IMR-90 (cell line): ENCODE data around the gene SKAP1. TPM values are rescaled to one million over a fixed set of nuclear protein-coding genes. Genes with fewer than 3 reads are reported as not detected.

Experiments used
- ATAC-seq: fragments of 200-7000 bp; cut with Tn5 transposase; 2 replicates; pipeline ENCODE4 v1.9.1; 2020; ENCODE audit warnings: low read depth, mild to moderate bottlenecking, moderate library complexity
- BruUV-seq: library from RNA; stranded (reverse); fragments of 400-500 nt; replicated peaks from 2 replicates; lab custom pipeline; 2021; lab: Mats Ljungman, UMichigan
- CTCF ChIA-PET: fragments of 300-600 bp; formaldehyde crosslinking; extraction: SDS; loops from one replicate; lab custom pipeline; 2021; ENCODE audit warnings: antibody characterized with exemption; lab: Yijun Ruan, JAX
- POLR2A ChIA-PET: fragments of 300-600 bp; sonication (Branson Sonifier 250); formaldehyde crosslinking; loops from one replicate; lab custom pipeline; 2022; ENCODE audit warnings: antibody characterized with exemption; ENCODE audit not compliant: unreplicated experiment; lab: Charles Lee
- DNase-seq: peaks from one replicate; pipeline ENCODE4 v3.0.0; 2013
- H2AFZ ChIP-seq: replicated peaks from 2 replicates; pipeline ENCODE3; 2013; ENCODE audit warnings: low read length, mild to moderate bottlenecking; ENCODE audit not compliant: poor library complexity
- H2AK5ac ChIP-seq: 2 replicates; pipeline ENCODE4 v1.6.1; 2013; ENCODE audit warnings: low read depth, low read length, inconsistent platforms
- H2AK9ac ChIP-seq: replicated peaks from 2 replicates; pipeline ENCODE3; 2013; ENCODE audit warnings: mild to moderate bottlenecking, low read depth, low read length, moderate library complexity; ENCODE audit not compliant: poor library complexity
- H2BK120ac ChIP-seq: 2 replicates; pipeline ENCODE4 v1.6.1; 2013; ENCODE audit warnings: low read depth, low read length, inconsistent platforms
- H2BK15ac ChIP-seq: 3 replicates; pipeline ENCODE4 v1.6.1; 2013; ENCODE audit warnings: low read depth, low read length, inconsistent platforms
- H2BK20ac ChIP-seq: 2 replicates; pipeline ENCODE4 v1.6.1; 2013; ENCODE audit warnings: low read depth, mild to moderate bottlenecking, inconsistent platforms, low read length, moderate library complexity
- H2BK5ac ChIP-seq: 2 replicates; pipeline ENCODE4 v1.6.1; 2013; ENCODE audit warnings: mild to moderate bottlenecking, low read depth, low read length, inconsistent platforms; ENCODE audit not compliant: poor library complexity, severe bottlenecking
- H3K14ac ChIP-seq: replicated peaks from 2 replicates; pipeline ENCODE4 v1.6.1; 2013; ENCODE audit warnings: low read depth, low read length, inconsistent platforms
- H3K18ac ChIP-seq: 2 replicates; pipeline ENCODE4 v1.6.1; 2013; ENCODE audit warnings: low read depth, low read length, control low read depth
- H3K23ac ChIP-seq: 2 replicates; pipeline ENCODE4 v1.6.1; 2013; ENCODE audit warnings: low read depth, low read length, inconsistent platforms
- H3K27ac ChIP-seq: 2 replicates; pipeline ENCODE4 v1.5.1; 2013; ENCODE audit warnings: mild to moderate bottlenecking, control low read depth, low read length; ENCODE audit not compliant: insufficient read depth
- H3K27me3 ChIP-seq: 2 replicates; pipeline ENCODE4 v1.6.1; 2013; ENCODE audit warnings: low read length; ENCODE audit not compliant: control insufficient read depth, insufficient read depth
- H3K36me3 ChIP-seq: 2 replicates; pipeline ENCODE4 v1.6.1; 2013; ENCODE audit warnings: low read length, mixed read lengths; ENCODE audit not compliant: control insufficient read depth, insufficient read depth
- H3K4ac ChIP-seq: 2 replicates; pipeline ENCODE4 v1.6.1; 2013; ENCODE audit warnings: low read depth, low read length, inconsistent platforms
- H3K4me1 ChIP-seq: 2 replicates; pipeline ENCODE4 v1.6.1; 2013; ENCODE audit warnings: low read length, mixed read lengths; ENCODE audit not compliant: control insufficient read depth, insufficient read depth
- H3K4me2 ChIP-seq: 2 replicates; pipeline ENCODE4 v1.6.1; 2013; ENCODE audit warnings: low read depth, mild to moderate bottlenecking, control low read depth, low read length, moderate library complexity
- H3K4me3 ChIP-seq: 2 replicates; pipeline ENCODE4 v1.5.1; 2013; ENCODE audit warnings: low read depth, mild to moderate bottlenecking, control low read depth, low read length, moderate library complexity; ENCODE audit not compliant: insufficient read depth
- H3K56ac ChIP-seq: 2 replicates; pipeline ENCODE4 v1.6.1; 2013; ENCODE audit warnings: low read length, inconsistent platforms; ENCODE audit not compliant: insufficient read depth; ENCODE audit errors: extremely low read depth
- H3K79me1 ChIP-seq, 2 experiments: 2 replicates each; pipeline ENCODE4 v1.6.1; 2013; ENCODE audit warnings: low read length in 2 of 2, inconsistent platforms in 1 of 2, low read depth in 1 of 2
- H3K9ac ChIP-seq: 2 replicates; pipeline ENCODE4 v1.6.1; 2013; ENCODE audit warnings: low read depth, low read length, control low read depth
- H3K9me1 ChIP-seq: 2 replicates; pipeline ENCODE4 v1.6.1; 2013; ENCODE audit warnings: low read length, inconsistent platforms; ENCODE audit not compliant: insufficient read depth
- H3K9me3 ChIP-seq: 2 replicates; pipeline ENCODE4 v1.6.1; 2013; ENCODE audit warnings: low read length; ENCODE audit not compliant: control insufficient read depth, insufficient read depth
- H4K20me1 ChIP-seq: 2 replicates; pipeline ENCODE4 v1.6.1; 2013; ENCODE audit warnings: low read length, inconsistent platforms; ENCODE audit not compliant: insufficient read depth
- H4K5ac ChIP-seq: 2 replicates; pipeline ENCODE4 v1.6.1; 2013; ENCODE audit warnings: mild to moderate bottlenecking, low read depth, low read length, control low read depth
- H4K8ac ChIP-seq, 2 experiments: 2 replicates each; pipeline ENCODE4 v1.6.1; 2013; ENCODE audit warnings: low read depth in 2 of 2, low read length in 2 of 2, control low read depth in 1 of 2, inconsistent platforms in 1 of 2
- H4K91ac ChIP-seq: 2 replicates; pipeline ENCODE4 v1.6.1; 2013; ENCODE audit warnings: low read depth, low read length, inconsistent platforms; ENCODE audit not compliant: insufficient read depth
- BHLHE40 ChIP-seq: fragments of 150-350 bp; IDR thresholded peaks from 2 replicates; pipeline ENCODE4 v1.6.1; 2016; ENCODE audit warnings: mild to moderate bottlenecking, low read depth, low read length
- CEBPB ChIP-seq: IDR thresholded peaks from 2 replicates; pipeline ENCODE4 v1.6.1; 2012; ENCODE audit warnings: low read depth, low read length, improper control_type of control experiment
- FOS ChIP-seq: fragments of 150-350 bp; IDR thresholded peaks from 2 replicates; pipeline ENCODE4 v1.6.1; 2016; ENCODE audit warnings: low read depth, low read length
- MAFK ChIP-seq: IDR thresholded peaks from 2 replicates; pipeline ENCODE4 v1.6.1; 2012; ENCODE audit warnings: low read depth, low read length, improper control_type of control experiment
- MXI1 ChIP-seq: IDR thresholded peaks from 2 replicates; pipeline ENCODE4 v1.6.1; 2012; ENCODE audit warnings: low read depth, mild to moderate bottlenecking, low read length, moderate library complexity, borderline replicate concordance
- NFE2L2 ChIP-seq: fragments of 150-350 bp; IDR thresholded peaks from 2 replicates; pipeline ENCODE4 v1.6.1; 2016; ENCODE audit warnings: low read depth, mild to moderate bottlenecking, low read length
- POLR2A ChIP-seq: IDR thresholded peaks from 2 replicates; pipeline ENCODE4 v1.6.1; 2012; ENCODE audit warnings: mild to moderate bottlenecking, low read depth, low read length
- RAD21 ChIP-seq: IDR thresholded peaks from 2 replicates; pipeline ENCODE4 v1.6.1; 2012; ENCODE audit warnings: low read length, improper control_type of control experiment
- SMC3 ChIP-seq: fragments of 150-350 bp; IDR thresholded peaks from 2 replicates; pipeline ENCODE4 v1.6.1; 2016; ENCODE audit warnings: low read depth, mild to moderate bottlenecking, antibody characterized with exemption, low read length, moderate library complexity
- WGBS, 2 experiments: methylation state at CpG; one replicate each; pipeline versions ENCODE4 v1.1.5 to v1.1.7; 2013; ENCODE audit warnings: missing lambda C conversion rate in 2 of 2; ENCODE audit not compliant: insufficient read length in 1 of 2; ENCODE audit errors: extremely low coverage in 2 of 2; 5-methylcytosine and 5-hydroxymethylcytosine counted together
- dilution Hi-C: fragments of 300-500 bp; cut with HindIII; formaldehyde crosslinking; loops from one replicate; pipeline ENCODE4 v1.14.3; 2018; ENCODE audit warnings: low sequenced_read_pairs; ENCODE audit not compliant: unreplicated experiment
- in situ Hi-C: fragments of 300-500 bp; cut with MboI; formaldehyde crosslinking; loops from 3 replicates; pipeline ENCODE4 v1.14.3; 2019; ENCODE audit warnings: low sequenced_read_pairs, inconsistent platforms, mixed read lengths
- intact Hi-C: fragments of 100-400 bp; cut with micrococcal nuclease; formaldehyde crosslinking; loops from 2 replicates; pipeline ENCODE4 v1.10.0; 2022
- polyA plus RNA-seq, 3 experiments: library from polyadenylated mRNA; depleted of rRNA; stranded (reverse); fragments of >200 nt; gene quantifications; 2 replicates each; pipeline ENCODE4 v1.2.3, GENCODE V29; 2012; ENCODE audit warnings: low replicate concordance in 1 of 3
- total RNA-seq: library from RNA; depleted of rRNA; stranded (reverse); fragments of >200 nt; gene quantifications from 2 replicates; pipeline ENCODE4 v1.2.3, GENCODE V29; 2012
- TF ChIP-seq, protein P1 (sequence below): conservative IDR thresholded peaks from 2 replicates; pipeline ENCODE4 v1.5.1; 2012; ENCODE audit warnings: mild to moderate bottlenecking, low read depth, low read length, improper control_type of control experiment
- TF ChIP-seq, protein P2 (sequence below): fragments of 150-350 bp; IDR thresholded peaks from 2 replicates; pipeline ENCODE4 v1.6.1; 2016; ENCODE audit warnings: low read depth, mild to moderate bottlenecking, low read length, moderate library complexity, borderline replicate concordance

SKAP1 gene
- total and polyA plus RNA-seq, 2 of the 4 experiments (the other 2 are of a cell fraction), result not detected

DNA sequence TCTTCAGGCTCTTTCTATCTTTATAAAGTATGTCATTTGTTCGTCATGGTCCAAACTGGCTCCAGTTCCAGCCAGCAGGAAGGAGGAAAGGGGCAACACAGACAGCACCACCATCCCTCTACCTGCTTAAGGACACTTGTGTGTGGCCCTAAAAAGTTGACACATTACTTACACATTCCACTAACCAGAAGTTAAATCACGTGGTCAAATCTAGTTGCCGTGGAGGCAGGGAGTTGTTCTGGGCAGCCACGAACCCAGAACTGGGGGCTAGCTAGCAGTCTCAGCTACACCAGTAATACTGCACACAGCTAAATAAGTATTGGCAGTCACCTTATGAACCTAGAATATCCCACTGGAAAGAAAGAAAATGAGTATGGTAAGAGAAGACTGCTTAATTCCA is 218.2 kb downstream of the SKAP1 start:
- no peak overlapping the region for H3K18ac ChIP-seq
- no peak overlapping the region for H3K4ac ChIP-seq
- H2BK120ac ChIP-seq, result no peak overlapping the region
- ChIA-PET POLR2A (no interaction called here), CTCF (no interaction called here)
- no peaks in the 10 kb centered on the region for H3K9me1 ChIP-seq
- no peak overlapping the region for H3K4me2 ChIP-seq
- no peaks in the 10 kb centered on the region for H3K36me3 ChIP-seq
- H2BK5ac ChIP-seq, result no peak overlapping the region
- H3K4me1 ChIP-seq, result no peaks in the 10 kb centered on the region
- no peak overlapping the region for H2BK15ac ChIP-seq
- no peaks in the 10 kb centered on the region for H4K20me1 ChIP-seq
- H4K8ac ChIP-seq, result no peak overlapping the region
- no peak overlapping the region for H2AK9ac ChIP-seq
- H2BK20ac ChIP-seq, result no peak overlapping the region
- no peak overlapping the region for H2AFZ ChIP-seq
- no peak for TF ChIP-seq BHLHE40
- no peak for TF ChIP-seq NFE2L2
- TF ChIP-seq MXI1, result no peak
- TF ChIP-seq, protein P1, sequence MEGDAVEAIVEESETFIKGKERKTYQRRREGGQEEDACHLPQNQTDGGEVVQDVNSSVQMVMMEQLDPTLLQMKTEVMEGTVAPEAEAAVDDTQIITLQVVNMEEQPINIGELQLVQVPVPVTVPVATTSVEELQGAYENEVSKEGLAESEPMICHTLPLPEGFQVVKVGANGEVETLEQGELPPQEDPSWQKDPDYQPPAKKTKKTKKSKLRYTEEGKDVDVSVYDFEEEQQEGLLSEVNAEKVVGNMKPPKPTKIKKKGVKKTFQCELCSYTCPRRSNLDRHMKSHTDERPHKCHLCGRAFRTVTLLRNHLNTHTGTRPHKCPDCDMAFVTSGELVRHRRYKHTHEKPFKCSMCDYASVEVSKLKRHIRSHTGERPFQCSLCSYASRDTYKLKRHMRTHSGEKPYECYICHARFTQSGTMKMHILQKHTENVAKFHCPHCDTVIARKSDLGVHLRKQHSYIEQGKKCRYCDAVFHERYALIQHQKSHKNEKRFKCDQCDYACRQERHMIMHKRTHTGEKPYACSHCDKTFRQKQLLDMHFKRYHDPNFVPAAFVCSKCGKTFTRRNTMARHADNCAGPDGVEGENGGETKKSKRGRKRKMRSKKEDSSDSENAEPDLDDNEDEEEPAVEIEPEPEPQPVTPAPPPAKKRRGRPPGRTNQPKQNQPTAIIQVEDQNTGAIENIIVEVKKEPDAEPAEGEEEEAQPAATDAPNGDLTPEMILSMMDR, result no peak
- no peak for TF ChIP-seq CEBPB
- TF ChIP-seq, protein P2, sequence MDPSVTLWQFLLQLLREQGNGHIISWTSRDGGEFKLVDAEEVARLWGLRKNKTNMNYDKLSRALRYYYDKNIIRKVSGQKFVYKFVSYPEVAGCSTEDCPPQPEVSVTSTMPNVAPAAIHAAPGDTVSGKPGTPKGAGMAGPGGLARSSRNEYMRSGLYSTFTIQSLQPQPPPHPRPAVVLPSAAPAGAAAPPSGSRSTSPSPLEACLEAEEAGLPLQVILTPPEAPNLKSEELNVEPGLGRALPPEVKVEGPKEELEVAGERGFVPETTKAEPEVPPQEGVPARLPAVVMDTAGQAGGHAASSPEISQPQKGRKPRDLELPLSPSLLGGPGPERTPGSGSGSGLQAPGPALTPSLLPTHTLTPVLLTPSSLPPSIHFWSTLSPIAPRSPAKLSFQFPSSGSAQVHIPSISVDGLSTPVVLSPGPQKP, result no peak
- no peak for TF ChIP-seq SMC3
- TF ChIP-seq POLR2A, result no peak
- TF ChIP-seq FOS, result no peak
- TF ChIP-seq MAFK, result no peak
- TF ChIP-seq RAD21, result no peak
- no peaks in the 10 kb centered on the region for H3K9me3 ChIP-seq
- no peak overlapping the region for H3K27ac ChIP-seq
- DNase-seq (no peak), ATAC-seq (no peak)
- no CpG with 5 or more reads among the region's 4 CpGs for WGBS, 2 experiments
- H4K91ac ChIP-seq, result no peak overlapping the region
- no peak overlapping the region for H2AK5ac ChIP-seq
- dilution Hi-C loops, result no loop called here
- intact Hi-C loops, result no loop called here
- peaks cover 55% of the 10 kb centered on the region for H3K27me3 ChIP-seq
- H3K9ac ChIP-seq, result no peak overlapping the region
- no peak overlapping the region for H3K14ac ChIP-seq
- H3K56ac ChIP-seq, result no peak overlapping the region
- no peak overlapping the region for H4K5ac ChIP-seq
- H3K23ac ChIP-seq, result no peak overlapping the region
- in situ Hi-C loops, result no loop called here
- H3K4me3 ChIP-seq, result no peak overlapping the region
- no peaks in the 10 kb centered on the region for H3K79me1 ChIP-seq
- no TSS peak for BruUV-seq
